Activated CD4-positive, alpha-beta T cell treated with anti-CD3 and anti-CD28 coated beads, Interleukin-10, Interleukin-2, amounts not matched to agents 100 ng/mL and 50 ng/mL, durations not matched to agents 16 hours and 8 hours (primary cell): ENCODE data around the gene RAVER2.
"Not testable (repeated sequence)": the region's sequence is repeated elsewhere in the genome, so short reads cannot be mapped to it uniquely, and the experiment has no call there.

Experiments
- DNase-seq: peaks from one replicate; pipeline ENCODE4 v3.0.0-alpha.2; 2020

The RAVER2 gene

DNA sequence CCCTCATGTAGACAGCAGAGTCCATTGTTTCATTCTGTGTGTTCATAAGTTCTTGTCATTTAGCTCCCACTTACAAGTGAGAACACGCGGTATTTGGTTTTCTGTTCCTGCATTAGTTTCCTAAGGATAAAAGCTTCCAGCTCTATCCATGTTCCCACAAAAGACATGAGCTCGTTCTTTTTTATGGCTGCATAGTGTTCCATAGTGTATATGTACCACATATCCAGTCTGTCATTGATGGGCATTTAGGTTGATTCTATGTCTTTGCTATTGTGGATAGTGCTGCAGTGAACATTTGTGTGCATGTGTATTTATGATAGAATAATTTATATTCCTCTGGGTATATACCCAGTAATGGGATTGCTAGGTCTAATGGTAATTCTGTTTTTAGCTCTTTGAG, 75.7 kb downstream of the RAVER2 start:
- DNase-seq, result not testable (repeated sequence)

DNA sequence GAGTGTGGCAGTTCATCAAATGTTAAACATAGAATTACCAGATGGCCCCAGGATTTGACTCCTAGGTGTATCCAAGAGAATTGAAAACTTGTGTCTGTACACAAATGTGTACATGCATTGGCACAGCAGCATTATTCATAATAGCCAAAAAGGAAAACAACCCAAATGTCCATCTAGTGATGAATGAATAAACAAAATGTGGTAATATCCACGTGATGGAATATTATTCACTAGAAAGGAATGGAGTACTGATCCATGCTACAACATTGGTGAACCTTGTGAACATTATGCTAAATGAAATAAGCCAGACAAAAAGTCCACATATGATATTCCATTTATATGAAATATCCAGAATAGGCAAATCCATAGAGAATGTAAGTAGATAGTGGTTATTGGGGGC, 77.7 kb downstream of the RAVER2 start:
- DNase-seq, result no peak

DNA sequence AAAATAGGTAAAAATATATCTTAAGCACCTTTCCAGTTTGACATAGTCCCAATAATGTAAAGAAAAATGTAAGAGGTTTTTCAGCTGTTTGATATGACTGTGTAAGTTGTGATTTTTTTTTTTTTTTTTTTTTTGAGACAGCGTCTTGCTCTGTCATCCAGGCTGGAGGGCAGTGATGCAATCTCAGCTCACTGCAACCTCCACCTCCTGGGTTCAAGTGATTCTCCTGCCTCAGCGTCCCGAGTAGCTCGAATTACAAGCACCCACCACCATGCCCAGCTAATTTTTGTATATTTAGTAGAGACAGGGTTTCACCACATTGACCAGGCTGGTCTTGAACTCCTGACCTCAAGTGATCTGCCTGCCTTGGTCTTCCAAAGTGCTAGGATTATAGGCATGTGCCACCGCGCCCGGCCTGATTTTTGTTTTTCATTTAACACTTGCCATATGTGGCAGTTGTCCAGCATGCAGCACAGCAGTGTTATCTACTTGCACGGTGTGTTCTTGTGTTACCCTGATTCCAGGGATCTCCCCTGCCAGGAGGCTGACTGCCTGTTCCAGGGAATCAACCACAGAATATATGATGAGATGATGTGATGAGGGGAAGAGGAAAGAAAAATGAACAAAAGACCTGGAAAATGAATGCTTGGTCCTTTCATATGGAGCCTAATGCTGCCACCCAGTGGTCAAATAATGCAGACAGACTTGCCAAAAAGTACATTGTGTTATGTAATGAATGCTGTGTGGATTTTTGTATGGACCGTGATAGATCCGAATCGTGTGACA, 79.0 kb downstream of the RAVER2 start:
- DNase-seq, result peak; percentile 67

- DNase-seq, result peak; percentile 60
Observed at GRCh38 chr1:64826991-64827390, 82.1 kb downstream of the RAVER2 start.

DNA sequence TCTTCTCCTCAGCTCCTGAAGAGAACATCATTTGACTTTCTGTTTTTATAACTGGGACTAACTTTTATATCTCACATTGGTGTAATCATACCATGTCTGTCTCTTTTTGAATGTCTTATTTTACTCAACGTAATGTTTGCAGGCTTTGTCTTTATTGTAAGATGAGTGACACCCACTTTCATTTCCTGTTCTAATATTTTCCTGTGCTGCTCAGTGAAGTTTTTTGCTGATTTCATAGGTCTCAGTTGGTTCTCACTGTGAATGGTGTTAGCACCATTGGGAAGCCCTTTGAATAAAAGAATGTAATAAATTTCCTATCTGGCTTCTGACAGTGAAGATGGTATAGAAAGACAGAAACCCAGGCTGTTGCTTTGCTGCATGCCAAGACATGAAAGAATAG, 84.0 kb downstream of the RAVER2 start:
- DNase-seq, result peak; percentile 24

DNA sequence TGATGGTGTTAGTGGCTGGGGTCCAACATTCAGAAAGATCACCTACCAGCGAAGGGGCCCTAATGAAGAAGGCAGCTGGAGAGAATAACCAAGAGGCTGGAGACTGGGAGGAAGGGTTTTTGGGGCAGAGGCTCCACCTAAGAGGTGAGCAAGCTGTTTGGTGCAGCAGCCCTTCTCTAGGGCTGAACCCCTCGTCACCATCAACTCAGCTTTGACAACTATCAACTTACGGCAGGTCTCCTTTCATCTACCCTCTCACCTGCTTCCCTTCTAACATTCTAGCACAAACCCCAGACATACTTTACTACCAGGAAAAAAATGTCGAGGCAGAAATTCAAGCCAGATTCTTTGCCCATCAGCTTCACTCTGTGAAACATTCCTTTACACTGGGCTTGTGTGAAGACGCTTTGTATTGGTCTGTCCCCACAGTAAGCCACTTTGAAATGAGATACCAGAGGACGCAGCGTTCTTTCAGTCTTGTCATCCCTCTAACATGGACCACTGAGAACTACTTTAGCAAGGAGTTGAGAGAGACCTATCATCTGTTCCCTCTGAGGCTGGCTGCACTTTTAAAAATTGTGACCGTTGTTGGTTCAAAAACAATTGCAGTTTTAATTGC, 84.6 kb downstream of the RAVER2 start:
- DNase-seq, result no peak

DNA sequence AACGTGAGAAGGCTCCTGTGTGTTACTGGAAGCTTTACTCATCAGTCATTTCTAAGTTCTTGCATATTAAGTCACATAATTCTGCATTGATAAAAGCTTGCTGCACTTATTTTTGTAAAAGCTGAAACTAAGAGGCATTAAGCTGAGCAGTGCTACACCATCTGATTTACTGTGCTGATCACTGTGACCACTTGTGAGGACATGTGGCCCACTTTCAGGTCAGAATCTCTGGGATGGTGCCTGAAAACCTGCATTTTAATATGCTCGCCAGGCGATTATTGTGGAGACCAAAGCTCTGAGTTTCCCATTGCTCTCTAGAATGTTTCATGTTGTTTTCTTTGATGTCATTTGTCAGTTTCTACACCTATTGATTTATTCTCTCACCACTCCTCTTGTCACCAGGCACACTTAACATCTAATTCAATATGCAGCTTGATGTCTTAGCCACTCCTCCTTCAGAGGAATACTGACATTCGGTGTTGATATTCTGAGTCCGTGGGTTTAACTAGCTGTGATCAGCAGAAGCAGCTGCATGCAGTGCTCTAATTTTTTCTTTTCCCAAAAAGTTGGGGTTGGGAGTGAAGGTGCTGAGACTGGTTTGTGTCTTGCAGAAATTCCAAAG, 85.3 kb downstream of the RAVER2 start:
- no peak for DNase-seq

DNA sequence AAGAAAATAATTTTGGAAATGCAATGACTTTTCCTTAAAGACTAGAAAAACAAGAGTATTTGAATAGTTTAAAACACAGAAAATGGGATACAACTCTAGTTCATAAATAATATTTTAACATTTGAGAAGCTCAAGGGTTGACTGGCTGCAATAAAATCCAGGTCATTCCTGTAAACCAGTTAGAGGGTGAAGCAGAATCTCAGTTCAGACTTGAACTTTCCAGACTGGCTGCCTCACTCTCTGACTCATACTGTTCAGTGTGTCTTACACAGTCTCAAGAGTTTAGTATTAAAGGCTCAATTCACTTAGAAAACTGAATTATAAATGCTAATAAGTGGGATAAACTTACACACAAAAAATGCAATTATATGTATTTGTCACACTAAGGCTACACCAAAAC, 89.9 kb downstream of the RAVER2 start:
- DNase-seq, result no peak

DNA sequence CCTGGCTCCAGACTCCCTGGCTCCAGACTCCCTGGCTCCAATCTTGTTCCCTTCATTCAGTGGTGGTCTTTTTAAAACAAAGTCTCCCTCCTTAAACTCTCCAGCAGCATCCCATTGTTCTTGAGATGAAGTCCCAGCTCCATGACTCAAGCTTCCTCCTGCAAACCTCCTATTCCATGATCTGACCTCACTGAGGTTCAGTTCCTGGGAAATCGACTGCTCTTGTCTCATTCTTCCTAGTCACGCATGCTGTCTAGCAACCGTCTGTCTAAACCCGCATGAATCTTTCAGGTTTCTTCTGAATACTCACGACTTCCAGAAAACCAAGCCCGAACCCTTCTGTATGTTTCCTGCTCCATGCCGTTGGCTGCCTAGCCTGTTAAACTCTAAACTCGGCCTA, 91.9 kb downstream of the RAVER2 start:
- no peak for DNase-seq

- no peak for DNase-seq
Observed at GRCh38 chr1:64838486-64838885, 93.6 kb downstream of the RAVER2 start.

GRCh38 chr1:64839261-64839660, 94.4 kb downstream of the RAVER2 start:
- DNase-seq, result no peak

- no peak for DNase-seq
Observed at GRCh38 chr1:64839732-64840405, 95.0 kb downstream of the RAVER2 start.

DNA sequence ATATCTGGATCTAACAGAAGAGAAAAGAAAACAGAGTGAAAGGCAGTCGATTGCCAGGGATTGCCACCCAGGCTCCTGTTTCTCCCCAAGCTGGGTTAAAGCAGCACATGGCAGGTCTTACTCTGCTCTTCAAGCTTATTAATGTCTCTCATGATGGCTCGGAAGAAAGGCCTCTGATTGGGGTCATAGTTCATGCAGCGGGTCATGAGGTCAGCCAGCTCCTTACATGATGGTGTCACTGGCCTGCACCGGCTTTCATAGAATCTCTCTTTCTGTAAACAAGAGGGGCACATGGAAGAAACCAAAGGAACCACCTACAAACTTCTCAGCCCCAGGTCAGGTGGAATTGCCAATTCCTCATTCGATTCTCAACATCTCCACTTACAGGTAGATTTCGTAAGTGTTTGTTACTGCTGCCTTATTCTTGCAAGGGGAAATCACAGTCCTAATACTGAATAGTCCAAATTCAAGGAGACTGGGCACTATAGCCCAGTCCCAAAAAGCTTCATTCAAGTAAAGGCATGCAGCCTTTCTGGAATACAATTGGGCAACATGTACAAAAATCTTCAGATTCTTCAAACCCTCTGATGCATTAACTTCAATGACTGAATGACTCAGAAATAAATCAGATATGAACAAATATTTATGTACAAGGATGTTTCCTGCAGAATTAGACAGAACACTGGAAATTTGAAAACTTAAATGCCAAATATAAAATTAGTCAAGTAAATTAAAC, 96.6 kb downstream of the RAVER2 start:
- no peak for DNase-seq

DNA sequence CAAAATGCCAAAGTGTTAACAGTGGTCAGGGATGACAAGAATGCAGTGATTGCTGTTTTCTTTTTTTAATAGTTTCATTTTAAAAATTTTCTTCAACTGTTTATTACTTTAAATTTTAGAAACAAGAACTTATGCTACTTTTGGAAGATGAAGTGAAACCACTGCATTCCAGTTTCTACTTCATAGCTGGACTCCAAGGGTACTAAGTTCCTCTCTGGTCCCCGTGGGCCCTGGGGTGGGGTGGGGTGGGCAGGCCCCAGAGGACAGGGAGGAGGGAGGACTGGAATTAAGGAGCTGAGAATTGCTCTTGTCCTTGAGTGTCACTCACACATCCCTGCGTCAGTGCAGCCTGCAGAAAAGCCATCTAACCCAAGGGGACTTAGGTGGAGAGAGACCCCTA, 97.3 kb downstream of the RAVER2 start:
- no peak for DNase-seq

GRCh38 chr1:64843675-64844074, 98.8 kb downstream of the RAVER2 start:
- DNase-seq, result no peak

- no peak for DNase-seq
Observed at GRCh38 chr1:64844175-64844574, 99.3 kb downstream of the RAVER2 start.

DNA sequence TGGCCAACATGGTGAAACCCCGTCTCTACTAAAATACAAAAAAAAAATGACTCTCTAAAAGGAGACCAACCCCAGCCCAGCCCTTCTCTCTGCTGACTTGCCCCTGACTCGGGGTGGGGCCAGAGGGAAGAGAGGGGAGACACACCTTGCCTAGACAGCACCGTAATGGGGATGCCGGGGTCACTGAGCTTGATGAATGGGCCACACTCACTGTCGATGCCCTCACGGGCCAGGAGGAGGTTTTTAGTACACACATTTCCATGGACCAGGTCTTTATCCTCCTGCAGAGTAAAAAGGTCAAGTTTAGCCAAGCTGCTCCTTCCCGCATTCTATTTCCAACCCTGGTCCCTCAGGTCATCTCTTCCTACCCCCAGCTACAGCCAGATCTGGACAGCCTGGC, 99.7 kb downstream of the RAVER2 start:
- DNase-seq, result no peak

- no peak for DNase-seq
Observed at GRCh38 chr1:64845831-64846425, 101.1 kb downstream of the RAVER2 start.

GRCh38 chr1:64846573-64847430, 101.9 kb downstream of the RAVER2 start:
- DNase-seq, result no peak

DNA sequence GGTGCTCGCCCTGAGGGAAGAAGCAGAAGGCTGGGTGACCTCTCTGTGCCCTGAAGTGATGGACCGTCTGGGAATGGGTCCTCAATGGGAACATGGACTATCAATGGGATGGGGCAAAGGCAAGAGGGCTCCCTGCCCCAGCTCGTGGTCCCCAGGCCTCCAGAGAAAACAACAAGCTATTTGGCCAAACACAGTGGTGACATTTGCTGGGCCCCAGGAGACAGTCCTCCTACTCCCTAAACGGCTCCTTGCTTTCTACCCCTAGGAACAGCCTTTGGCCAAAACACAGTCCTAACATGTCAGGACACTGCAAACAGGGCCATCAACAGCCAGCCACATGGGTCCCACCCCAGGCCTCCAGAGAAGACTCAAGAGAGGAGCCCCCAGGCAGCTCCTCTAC, 102.8 kb downstream of the RAVER2 start:
- no peak for DNase-seq

DNA sequence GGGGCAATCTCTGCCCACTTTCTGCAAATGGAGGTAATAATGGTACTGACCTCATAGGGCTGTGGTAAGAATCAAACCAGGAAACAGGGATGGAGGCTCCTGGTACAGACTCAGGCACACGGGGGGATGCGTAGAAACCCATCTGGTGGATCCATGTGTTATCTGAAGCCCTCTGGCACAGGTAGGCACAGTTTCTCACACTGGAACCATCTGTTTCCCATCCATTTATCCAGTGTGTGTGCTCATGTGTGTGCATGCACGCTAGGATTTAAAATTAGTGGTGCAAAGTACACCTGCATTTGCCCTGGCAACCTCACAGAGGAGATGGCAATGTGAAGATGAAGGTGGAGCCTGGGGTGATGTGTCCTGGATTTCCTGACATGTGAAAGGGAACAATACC, 103.3 kb downstream of the RAVER2 start:
- no peak for DNase-seq

- DNase-seq, result no peak
Observed at GRCh38 chr1:64848803-64849202, 103.9 kb downstream of the RAVER2 start.
